ENCODE measurements around the gene RASGRP2.

DNA sequence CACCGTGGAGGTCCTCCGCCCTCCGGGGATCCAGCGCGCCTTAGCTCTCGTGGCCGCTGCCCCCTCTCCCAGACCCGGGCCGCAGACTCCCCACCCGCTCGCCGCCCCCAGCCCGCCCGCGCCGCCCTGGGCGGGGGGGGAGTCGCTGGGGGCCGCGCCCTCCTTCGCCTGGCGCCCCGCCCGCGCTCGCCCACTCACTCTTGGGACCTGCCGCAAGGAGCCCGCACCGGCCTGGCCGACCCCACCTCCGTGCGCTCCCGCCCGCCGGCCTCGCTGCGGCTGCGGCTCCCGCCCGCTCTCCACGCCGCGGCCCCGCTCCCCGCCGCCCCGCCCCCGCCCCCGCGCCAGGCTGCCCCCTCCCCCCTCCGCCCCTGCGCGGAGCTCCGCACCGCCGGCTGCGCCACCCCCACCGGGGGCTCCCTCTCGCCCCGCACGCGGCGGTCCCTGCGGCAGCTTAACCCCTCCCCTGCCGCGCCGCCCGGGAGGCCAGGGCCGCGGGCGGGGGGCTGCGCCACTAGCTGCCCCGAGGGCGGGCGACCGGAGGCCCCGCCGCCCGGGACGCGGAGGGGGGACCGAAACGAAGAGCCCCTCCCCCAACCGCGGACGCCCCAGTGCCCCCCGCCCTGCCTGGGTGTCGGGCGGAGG, 724 bp upstream of the RASGRP2 start:
- no peak for TF ChIP-seq EZH2 (IDR thresholded peaks at IDR 0.05; ENCODE audit: low read length)
- TF ChIP-seq CTCF (optimal IDR thresholded peaks at IDR 0.05 in 1 of 3, IDR thresholded peaks at IDR 0.05 in 1 of 3, conservative IDR thresholded peaks at IDR 0.05 in 1 of 3; ENCODE audit: extremely low read depth in 1 of 3, insufficient read depth in 2 of 3, low read length in 3 of 3): no peak

Measured in keratinocyte (primary cell).